Endothelial cell of hepatic sinusoid (primary cell): ENCODE data around the gene SULT1C4.
"Not testable (repeated sequence)": the region's sequence is repeated elsewhere in the genome, so short reads cannot be mapped to it uniquely, and the experiment has no call there.

ENCODE experiments used
- in situ Hi-C: cut with HindIII; loops from 2 replicates; pipeline ENCODE4 v1.10.0; 2017; ENCODE audit warnings: low sequenced_read_pairs

The SULT1C4 gene

GRCh38 chr2:108377815-108378630 lies at the start of gene SULT1C4:
Gene SULT1C4 (plus strand): TSS chr2:108377954. CDS start chr2:108378338, 384 bp downstream.
- in situ Hi-C loops: no loop called here

GRCh38 chr2:108329771-108330170 lies 48.0 kb upstream of the SULT1C4 start:
- in situ Hi-C loops: loop anchor here (5.0 kb wide), 1 partner anchor 72 kb away; no protein-coding TSS in a partner anchor

- in situ Hi-C loops: no loop called here
Observed at GRCh38 chr2:108330979-108331378, 46.8 kb upstream of the SULT1C4 start.

- in situ Hi-C loops: no loop called here
Observed at GRCh38 chr2:108345951-108346350, 31.8 kb upstream of the SULT1C4 start.

GRCh38 chr2:108346827-108347226 lies 30.9 kb upstream of the SULT1C4 start:
- in situ Hi-C loops: no loop called here

- in situ Hi-C loops: no loop called here
Observed at GRCh38 chr2:108347786-108348185, 30.0 kb upstream of the SULT1C4 start.

GRCh38 chr2:108348816-108349570 lies 28.8 kb upstream of the SULT1C4 start:
- in situ Hi-C loops: no loop called here

- in situ Hi-C loops: no loop called here
Observed at GRCh38 chr2:108349571-108349928, 28.2 kb upstream of the SULT1C4 start.

- in situ Hi-C loops: loop anchor here (5.0 kb wide), 1 partner anchor 55 kb away; no protein-coding TSS in a partner anchor
Observed at GRCh38 chr2:108351889-108352288, 25.9 kb upstream of the SULT1C4 start.

GRCh38 chr2:108354136-108354535 lies 23.6 kb upstream of the SULT1C4 start:
- in situ Hi-C loops: loop anchor here (5.0 kb wide), 1 partner anchor 53 kb away; no protein-coding TSS in a partner anchor

- in situ Hi-C loops: no loop called here
Observed at GRCh38 chr2:108355906-108356734, 21.6 kb upstream of the SULT1C4 start.

GRCh38 chr2:108359336-108359735 lies 18.4 kb upstream of the SULT1C4 start:
- in situ Hi-C loops: not testable (repeated sequence)

- in situ Hi-C loops: no loop called here
Observed at GRCh38 chr2:108360776-108361468, 16.8 kb upstream of the SULT1C4 start.

GRCh38 chr2:108363024-108363907 lies 14.5 kb upstream of the SULT1C4 start:
- in situ Hi-C loops: no loop called here

GRCh38 chr2:108363908-108364225 lies 13.9 kb upstream of the SULT1C4 start:
- in situ Hi-C loops: no loop called here

GRCh38 chr2:108364676-108365297 lies 13.0 kb upstream of the SULT1C4 start:
- in situ Hi-C loops: no loop called here

- in situ Hi-C loops: no loop called here
Observed at GRCh38 chr2:108365656-108366055, 12.1 kb upstream of the SULT1C4 start.

- in situ Hi-C loops: no loop called here
Observed at GRCh38 chr2:108367014-108367413, 10.7 kb upstream of the SULT1C4 start.

GRCh38 chr2:108367561-108368175 lies 10.1 kb upstream of the SULT1C4 start:
- in situ Hi-C loops: no loop called here
